Peyer's patch (tissue), 4 donors: Measurements from ENCODE around the gene KCNF1. TPM values are rescaled to one million over a fixed set of nuclear protein-coding genes. Genes with fewer than 3 reads are reported as not detected.
A peak's percentile ranks its signal among the peaks of the same experiment; 100 is the strongest.

Experiments
- DNase-seq, 3 donors: peaks; one replicate each; pipeline ENCODE4 v3.0.0-alpha.2; 2017 to 2019
- H3K27ac ChIP-seq, 4 donors: fragments of 200-600 bp; sonication (generic); one replicate each; pipeline ENCODE4 v1.5.1; 2016 to 2019
- H3K27me3 ChIP-seq, 2 donors: fragments of 200-600 bp; sonication (generic); one replicate each; pipeline ENCODE4 v1.5.1; 2019
- H3K36me3 ChIP-seq, 3 donors: fragments of 200-600 bp; sonication (generic); one replicate each; pipeline ENCODE4 v1.5.1; 2016 to 2019
- H3K4me1 ChIP-seq, 4 donors: fragments of 200-600 bp; sonication (generic); one replicate each; pipeline ENCODE4 v1.5.1; 2016 to 2019
- H3K4me3 ChIP-seq, 4 donors: fragments of 200-600 bp; sonication (generic); 1 replicate in 3 of 4; 2 replicates in 1 of 4; pipeline ENCODE4 v1.5.1; 2016 to 2019; ENCODE audit warnings: mild to moderate bottlenecking in 1 of 4
- H3K9me3 ChIP-seq, 4 donors: fragments of 200-600 bp; sonication (generic); one replicate each; pipeline ENCODE4 v1.5.1; 2016 to 2019; ENCODE audit warnings: mild to moderate bottlenecking in 1 of 4
- CTCF ChIP-seq, 6 experiments: fragments of 450-650 bp in 4 of 6; fragments of 200-600 bp in 2 of 6; sonication (generic) in 1 of 6; IDR thresholded peaks; one replicate each; pipeline ENCODE4 v1.5.1; 2017 to 2019; ENCODE audit warnings: antibody characterized with exemption in 6 of 6, mild to moderate bottlenecking in 3 of 6, moderate library complexity in 1 of 6
- POLR2A ChIP-seq, 2 donors: fragments of 450-650 bp; IDR thresholded peaks; one replicate each; pipeline ENCODE4 v1.5.1; 2017; ENCODE audit warnings: antibody characterized with exemption in 2 of 2, mild to moderate bottlenecking in 2 of 2, moderate library complexity in 2 of 2
- total RNA-seq, 4 donors: library from RNA; depleted of rRNA; stranded (reverse); fragments of >200 nt; gene quantifications; one replicate each; pipeline ENCODE4 v1.1.0, GENCODE V29; 2016

The KCNF1 gene
- total RNA-seq, 4 donors from 2014 or later = 6.6 TPM; not detected in 3

GRCh38 chr2:10887476-10887875 lies 24.3 kb upstream of the KCNF1 start:
- TF ChIP-seq CTCF (IDR thresholded peaks at IDR 0.05) (no peak), POLR2A (IDR thresholded peaks at IDR 0.05) (no peak)
- Histone ChIP-seq H3K4me1 (peaks cover 0 to 24% (median 0%) of the 10 kb centered on the region in 4 donors), H3K36me3 (no peaks in the 10 kb centered on the region), H3K27ac (no peak overlapping the region), H3K27me3 (no peaks in the 10 kb centered on the region), H3K9me3 (no peaks in the 10 kb centered on the region), H3K4me3 (no peak overlapping the region)
- peak in 1 of 3 donors; percentile 17 for DNase-seq

GRCh38 chr2:10889651-10890215 lies 22.0 kb upstream of the KCNF1 start:
- no peak overlapping the region for H3K27ac ChIP-seq
- H3K4me3 ChIP-seq = no peak overlapping the region
- H3K4me1 ChIP-seq = peaks cover 0 to 5% (median 0%) of the 10 kb centered on the region in 4 donors
- no peaks in the 10 kb centered on the region for H3K36me3 ChIP-seq
- DNase-seq = peak in 1 of 3 donors; percentile 30
- no peaks in the 10 kb centered on the region for H3K27me3 ChIP-seq
- no peaks in the 10 kb centered on the region for H3K9me3 ChIP-seq
- TF ChIP-seq POLR2A (IDR thresholded peaks at IDR 0.05) = no peak
- no peak for TF ChIP-seq CTCF (IDR thresholded peaks at IDR 0.05)

- Histone ChIP-seq H3K27me3 (no peaks in the 10 kb centered on the region), H3K36me3 (no peaks in the 10 kb centered on the region), H3K4me3 (no peak overlapping the region), H3K9me3 (no peaks in the 10 kb centered on the region), H3K4me1 (no peaks in the 10 kb centered on the region), H3K27ac (no peak overlapping the region)
- TF ChIP-seq POLR2A (IDR thresholded peaks at IDR 0.05) = no peak
- DNase-seq = peak in 1 of 3 donors; percentile 22
Observed at GRCh38 chr2:10890706-10891270, 20.9 kb upstream of the KCNF1 start.

- Histone ChIP-seq H3K4me3 (no peak overlapping the region), H3K9me3 (no peaks in the 10 kb centered on the region), H3K27me3 (no peaks in the 10 kb centered on the region), H3K27ac (no peak overlapping the region), H3K4me1 (no peaks in the 10 kb centered on the region), H3K36me3 (no peaks in the 10 kb centered on the region)
- TF ChIP-seq CTCF (IDR thresholded peaks at IDR 0.05) (no peak), POLR2A (IDR thresholded peaks at IDR 0.05) (no peak)
- DNase-seq = peak in 1 of 3 donors; percentile 15
Observed at GRCh38 chr2:10891390-10891789, 20.3 kb upstream of the KCNF1 start.

GRCh38 chr2:10891848-10892247 lies 19.9 kb upstream of the KCNF1 start:
- Histone ChIP-seq H3K27me3 (no peaks in the 10 kb centered on the region), H3K9me3 (no peaks in the 10 kb centered on the region), H3K4me1 (no peaks in the 10 kb centered on the region), H3K4me3 (no peak overlapping the region), H3K27ac (no peak overlapping the region), H3K36me3 (no peaks in the 10 kb centered on the region)
- TF ChIP-seq CTCF (IDR thresholded peaks at IDR 0.05) (no peak), POLR2A (IDR thresholded peaks at IDR 0.05) (no peak)
- DNase-seq = no peak

- no peaks in the 10 kb centered on the region for H3K4me1 ChIP-seq
- no peak for DNase-seq
- H3K9me3 ChIP-seq = no peaks in the 10 kb centered on the region
- no peak overlapping the region for H3K27ac ChIP-seq
- TF ChIP-seq CTCF (IDR thresholded peaks at IDR 0.05) = no peak
- no peak for TF ChIP-seq POLR2A (IDR thresholded peaks at IDR 0.05)
- no peak overlapping the region for H3K4me3 ChIP-seq
- H3K36me3 ChIP-seq = no peaks in the 10 kb centered on the region
- H3K27me3 ChIP-seq = no peaks in the 10 kb centered on the region
Observed at GRCh38 chr2:10892316-10892715, 19.4 kb upstream of the KCNF1 start.
